ENCODE data around the gene EIF2S1.

Gene EIF2S1

GRCh38 chr14:67372833-67373232, 12.7 kb downstream of the EIF2S1 start:
- TF ChIP-seq CTCF (IDR thresholded peaks at IDR 0.05; ENCODE audit: extremely low read depth, insufficient read depth, missing control alignments), result no peak
- in situ Hi-C loops (cut with MboI; ENCODE audit: low pct_unique_long_range_greater_than_20kb, low sequenced_read_pairs, unreplicated experiment), result no loop called here
- DNase-seq (ENCODE audit: low spot score), result no peak

- in situ Hi-C loops (cut with MboI; ENCODE audit: low pct_unique_long_range_greater_than_20kb, low sequenced_read_pairs, unreplicated experiment), result no loop called here
- DNase-seq (ENCODE audit: low spot score), result peak; percentile 27
- no peak for TF ChIP-seq CTCF (IDR thresholded peaks at IDR 0.05; ENCODE audit: extremely low read depth, insufficient read depth, missing control alignments)
Measured at GRCh38 chr14:67373347-67373746, 13.2 kb downstream of the EIF2S1 start.

GRCh38 chr14:67377916-67378315, 17.8 kb downstream of the EIF2S1 start:
- in situ Hi-C loops (cut with MboI; ENCODE audit: low pct_unique_long_range_greater_than_20kb, low sequenced_read_pairs, unreplicated experiment), result no loop called here
- no peak for TF ChIP-seq CTCF (IDR thresholded peaks at IDR 0.05; ENCODE audit: extremely low read depth, insufficient read depth, missing control alignments)

GRCh38 chr14:67385120-67385519, 25.0 kb downstream of the EIF2S1 start:
- in situ Hi-C loops (cut with MboI; ENCODE audit: low pct_unique_long_range_greater_than_20kb, low sequenced_read_pairs, unreplicated experiment), result no loop called here
- TF ChIP-seq CTCF (IDR thresholded peaks at IDR 0.05; ENCODE audit: extremely low read depth, insufficient read depth, missing control alignments), result no peak
- DNase-seq (ENCODE audit: low spot score), result no peak

More at GRCh38 chr14:67377916-67378315, 17.8 kb downstream of the EIF2S1 start:
- no peak for DNase-seq (ENCODE audit: low spot score)

GRCh38 chr14:67385618-67386017, 25.5 kb downstream of the EIF2S1 start:
- in situ Hi-C loops (cut with MboI; ENCODE audit: low pct_unique_long_range_greater_than_20kb, low sequenced_read_pairs, unreplicated experiment), result no loop called here
- no peak for DNase-seq (ENCODE audit: low spot score)
- no peak for TF ChIP-seq CTCF (IDR thresholded peaks at IDR 0.05; ENCODE audit: extremely low read depth, insufficient read depth, missing control alignments)

- no peak for TF ChIP-seq CTCF (IDR thresholded peaks at IDR 0.05; ENCODE audit: extremely low read depth, insufficient read depth, missing control alignments)
- in situ Hi-C loops (cut with MboI; ENCODE audit: low pct_unique_long_range_greater_than_20kb, low sequenced_read_pairs, unreplicated experiment), result no loop called here
- no peak for DNase-seq (ENCODE audit: low spot score)
Measured at GRCh38 chr14:67387195-67387594, 27.1 kb downstream of the EIF2S1 start.

- no peak for DNase-seq (ENCODE audit: low spot score)
- TF ChIP-seq CTCF (IDR thresholded peaks at IDR 0.05; ENCODE audit: extremely low read depth, insufficient read depth, missing control alignments), result no peak
- in situ Hi-C loops (cut with MboI; ENCODE audit: low pct_unique_long_range_greater_than_20kb, low sequenced_read_pairs, unreplicated experiment), result no loop called here
Measured at GRCh38 chr14:67389275-67389674, 29.1 kb downstream of the EIF2S1 start.
